HepG2 (cell line): ENCODE data around the gene SPACA6. TPM values are rescaled to one million over a fixed set of nuclear protein-coding genes. Genes with fewer than 3 reads are reported as not detected.
A peak's percentile ranks its signal among the peaks of the same experiment; 100 is the strongest.

Source experiments
- ATAC-seq: fragments of 200-7000 bp; cut with Tn5 transposase; 3 replicates; pipeline ENCODE4 v1.9.1; 2020; ENCODE audit warnings: mild to moderate bottlenecking, moderate library complexity
- BruUV-seq: library from RNA; stranded (reverse); fragments of 400-500 nt; replicated peaks from 2 replicates; lab custom pipeline; 2021; lab: Mats Ljungman, UMichigan
- CTCF ChIA-PET: fragments of 300-600 bp; formaldehyde crosslinking; extraction: SDS; loops from one replicate; lab custom pipeline; 2021; ENCODE audit warnings: low total read pairs, inconsistent platforms, low intra/inter-chr PET ratio; lab: Yijun Ruan, JAX
- POLR2A ChIA-PET: fragments of 350-600 bp; sonication (Branson Sonifier 250); formaldehyde crosslinking; loops from one replicate; lab custom pipeline; 2020; ENCODE audit warnings: antibody characterized with exemption, inconsistent platforms; lab: Yijun Ruan, JAX
- DNase-seq: peaks from one replicate; pipeline ENCODE4 v3.0.0-alpha.2; 2015; ENCODE audit warnings: low spot score
- FAIRE-seq: peaks from 3 replicates; lab custom pipeline; 2011; peaks lifted over from hg19 to GRCh38; lab: Jason Lieb, UNC
- H2AFZ ChIP-seq: one replicate; pipeline ENCODE4 v1.6.1; 2011; ENCODE audit warnings: low read length, inconsistent platforms
- H3K27ac ChIP-seq: fragments of 300-600 bp; 3 replicates; pipeline ENCODE4 v1.8.0; 2011; ENCODE audit warnings: mixed run types, mild to moderate bottlenecking, mixed read lengths, low read length, inconsistent platforms; ENCODE audit not compliant: insufficient read depth; ENCODE audit errors: extremely low read length
- H3K27me3 ChIP-seq, 2 experiments: fragments of 200-600 bp in 1 of 2; 2 replicates in 1 of 2; 3 replicates in 1 of 2; pipeline versions ENCODE4 v1.6.0 to v1.8.0; 2011; ENCODE audit warnings: low read length in 2 of 2, mild to moderate bottlenecking in 2 of 2, moderate library complexity in 2 of 2, inconsistent platforms in 1 of 2; ENCODE audit not compliant: insufficient read depth in 2 of 2, control insufficient read depth in 1 of 2
- H3K36me3 ChIP-seq, 2 experiments: fragments of 200-600 bp in 1 of 2; replicated peaks in 1 of 2; 2 replicates in 1 of 2; 3 replicates in 1 of 2; pipeline versions ENCODE4 v1.5.1 to v1.8.0; 2011; ENCODE audit warnings: low read length in 2 of 2, inconsistent platforms in 1 of 2; ENCODE audit not compliant: insufficient read depth in 2 of 2, control insufficient read depth in 1 of 2
- H3K4me1 ChIP-seq: 2 replicates; pipeline ENCODE4 v1.5.1; 2012; ENCODE audit warnings: low read length, inconsistent platforms; ENCODE audit not compliant: insufficient read depth
- H3K4me2 ChIP-seq: 2 replicates; pipeline ENCODE4 v1.6.0; 2011; ENCODE audit warnings: low read depth, low read length, inconsistent platforms
- H3K4me3 ChIP-seq, 3 experiments: fragments of 200-600 bp in 1 of 3; sonication (generic), shearing (Covaris generic) in 1 of 3; replicated peaks in 1 of 3; 2 replicates each; pipeline ENCODE4 v1.5.1; 2011 to 2016; ENCODE audit warnings: low read length in 3 of 3, inconsistent platforms in 2 of 3, low read depth in 2 of 3, mild to moderate bottlenecking in 2 of 3, control low read depth in 1 of 3, mixed read lengths in 1 of 3; ENCODE audit not compliant: insufficient read depth in 1 of 3
- H3K79me2 ChIP-seq: one replicate; pipeline ENCODE4 v1.6.1; 2011; ENCODE audit warnings: low read length, inconsistent platforms; ENCODE audit not compliant: insufficient read depth
- H3K9ac ChIP-seq: 2 replicates; pipeline ENCODE4 v1.6.0; 2011; ENCODE audit warnings: mild to moderate bottlenecking, low read depth, low read length, inconsistent platforms; ENCODE audit not compliant: insufficient read depth
- H3K9me3 ChIP-seq: 2 replicates; pipeline ENCODE4 v1.5.1; 2012; ENCODE audit warnings: mild to moderate bottlenecking, low read length
- H4K20me1 ChIP-seq: 2 replicates; pipeline ENCODE4 v1.6.0; 2011; ENCODE audit warnings: inconsistent platforms, mild to moderate bottlenecking, low read length, moderate library complexity; ENCODE audit not compliant: insufficient read depth
- HNF4G ChIP-seq, 2 experiments: sonication (generic) in 1 of 2; formaldehyde crosslinking in 1 of 2; IDR thresholded peaks; 2 replicates each; pipeline versions ENCODE4 v1.4.0 to v1.6.1; 2011 to 2020; ENCODE audit warnings: borderline replicate concordance in 2 of 2, low read depth in 2 of 2, mild to moderate bottlenecking in 2 of 2, low read length in 1 of 2, missing genetic modification reagents in 1 of 2, moderate library complexity in 1 of 2
- TBP ChIP-seq: sonication (generic); formaldehyde crosslinking; IDR thresholded peaks from 2 replicates; pipeline ENCODE4 v1.5.0; 2020; ENCODE audit warnings: missing genetic modification reagents
- THAP9 ChIP-seq: sonication (generic); formaldehyde crosslinking; IDR thresholded peaks from 2 replicates; pipeline ENCODE4; 2020; ENCODE audit warnings: missing genetic modification reagents, mild to moderate bottlenecking, borderline replicate concordance
- ZFYVE20 ChIP-seq: sonication (generic); formaldehyde crosslinking; IDR thresholded peaks from 2 replicates; pipeline ENCODE4 v1.8.0; 2023; ENCODE audit warnings: low read depth, mild to moderate bottlenecking, moderate library complexity, missing genetic modification reagents, borderline replicate concordance
- ZNF225 ChIP-seq: sonication (generic); formaldehyde crosslinking; IDR thresholded peaks from 2 replicates; pipeline ENCODE4 v1.4.0; 2020; ENCODE audit warnings: mild to moderate bottlenecking, missing genetic modification reagents
- ZNF326 ChIP-seq: sonication (generic); formaldehyde crosslinking; IDR thresholded peaks from 2 replicates; pipeline ENCODE4 v1.4.0; 2020; ENCODE audit warnings: missing genetic modification reagents, borderline replicate concordance
- ZNF343 ChIP-seq: sonication (generic); formaldehyde crosslinking; IDR thresholded peaks from 2 replicates; pipeline ENCODE4 v1.4.0; 2020; ENCODE audit warnings: mild to moderate bottlenecking, missing genetic modification reagents
- ZNF629 ChIP-seq: sonication (generic); formaldehyde crosslinking; conservative IDR thresholded peaks from 2 replicates; pipeline ENCODE4 v1.5.0; 2020; ENCODE audit warnings: missing genetic modification reagents
- WGBS: methylation state at CpG from one replicate; pipeline ENCODE4 v1.1.6; 2017; ENCODE audit warnings: low lambda C conversion rate; 5-methylcytosine and 5-hydroxymethylcytosine counted together
- in situ Hi-C: cut with HindIII; loops from 2 replicates; pipeline ENCODE4 v1.10.0; 2017; ENCODE audit warnings: low pct_unique_long_range_greater_than_20kb; ENCODE audit not compliant: extremely low pct_ligation_motif_present
- intact Hi-C: fragments of 100-400 bp; cut with micrococcal nuclease; formaldehyde crosslinking; loops from one replicate; pipeline ENCODE4 v1.10.0; 2022; ENCODE audit not compliant: unreplicated experiment
- polyA plus RNA-seq, 8 experiments: library from polyadenylated mRNA; depleted of rRNA in 3 of 8; stranded (reverse) in 7 of 8; unstranded in 1 of 8; fragments of >200 nt; fragmentation: Illumina TruSeq in 4 of 8; extraction: Trizol in 4 of 8; gene quantifications; 2 replicates each; pipeline versions ENCODE4 v1.2.1 to v1.2.3, GENCODE V29; 2011 to 2016; ENCODE audit warnings: low read depth in 4 of 8, missing spikeins in 1 of 8, mixed read lengths in 1 of 8; ENCODE audit not compliant: insufficient read depth in 1 of 8
- total RNA-seq, 5 experiments: library from RNA; depleted of rRNA; stranded (reverse); fragments of >200 nt; fragmentation: Illumina TruSeq; extraction: Trizol; gene quantifications; 2 replicates each; pipeline ENCODE4 v1.2.3, GENCODE V29; 2016; ENCODE audit warnings: low read depth in 1 of 5

Gene SPACA6
- total and polyA plus RNA-seq, 2 of the 13 experiments (the other 11 are each of a cell fraction or from before 2014, with no cell fraction given), result 1.4 to 2.2 TPM

GRCh38 chr19:51694318-51695085 lies 1.4 kb downstream of the SPACA6 start:
- Histone ChIP-seq H3K4me2 (no peak overlapping the region), H3K27me3 (no peaks in the 10 kb centered on the region), H3K9ac (no peak overlapping the region), H3K4me3 (no peak overlapping the region), H4K20me1 (peaks cover 15% of the 10 kb centered on the region; the same call in 1 of the 2 replicates), H3K9me3 (no peaks in the 10 kb centered on the region), H3K79me2 (no peaks in the 10 kb centered on the region), H3K4me1 (peaks cover 8% of the 10 kb centered on the region; the same call in 1 of the 2 replicates), H3K27ac (no peak overlapping the region), H2AFZ (no peak overlapping the region), H3K36me3 (peaks cover 4 to 6% of the 10 kb centered on the region in 2 experiments; a peak in 1 of 5 replicates)
- BruUV-seq, result no TSS peak
- DNase-seq, result no peak
- CTCF ChIA-PET, result no interaction called here
- POLR2A ChIA-PET, result no interaction called here
- no peak for FAIRE-seq
- no peak for TF ChIP-seq ZNF343
- no peak for TF ChIP-seq HNF4G (IDR thresholded peaks at IDR 0.05; ENCODE audit: borderline replicate concordance, low read depth, low read length)
- no peak for TF ChIP-seq HNF4G (CRISPR knock-in tag; IDR thresholded peaks at IDR 0.05; ENCODE audit: borderline replicate concordance, low read depth)
- TF ChIP-seq ZNF326, result no peak
- no peak for TF ChIP-seq ZNF225 (CRISPR knock-in tag)
- TF ChIP-seq ZFYVE20, result no peak
- TF ChIP-seq THAP9, result no peak
- no peak for TF ChIP-seq TBP (CRISPR knock-in tag)
- peak; percentile 80 for TF ChIP-seq ZNF629
- 72% methylated on average over 10 of the region's 10 CpGs for WGBS
- intact Hi-C loops, result no loop called here
- in situ Hi-C loops, result no loop called here
- no peak for ATAC-seq
